SH-SY5Y (cell line): ENCODE measurements around the gene SH3TC1.

Source experiments
- GATA2 ChIP-seq: IDR thresholded peaks from 2 replicates; pipeline ENCODE4 v1.6.1; 2011; ENCODE audit warnings: mild to moderate bottlenecking, low read depth, low read length
- GATA3 ChIP-seq: IDR thresholded peaks from 2 replicates; pipeline ENCODE4 v1.6.1; 2011; ENCODE audit warnings: low read depth, mild to moderate bottlenecking, low read length, moderate library complexity

GRCh38 chr4:8266508-8266907 lies 67.4 kb downstream of the SH3TC1 start:
- TF ChIP-seq GATA2 (no peak), GATA3 (no peak)
